ENCODE results near the gene CPTP.

DNA sequence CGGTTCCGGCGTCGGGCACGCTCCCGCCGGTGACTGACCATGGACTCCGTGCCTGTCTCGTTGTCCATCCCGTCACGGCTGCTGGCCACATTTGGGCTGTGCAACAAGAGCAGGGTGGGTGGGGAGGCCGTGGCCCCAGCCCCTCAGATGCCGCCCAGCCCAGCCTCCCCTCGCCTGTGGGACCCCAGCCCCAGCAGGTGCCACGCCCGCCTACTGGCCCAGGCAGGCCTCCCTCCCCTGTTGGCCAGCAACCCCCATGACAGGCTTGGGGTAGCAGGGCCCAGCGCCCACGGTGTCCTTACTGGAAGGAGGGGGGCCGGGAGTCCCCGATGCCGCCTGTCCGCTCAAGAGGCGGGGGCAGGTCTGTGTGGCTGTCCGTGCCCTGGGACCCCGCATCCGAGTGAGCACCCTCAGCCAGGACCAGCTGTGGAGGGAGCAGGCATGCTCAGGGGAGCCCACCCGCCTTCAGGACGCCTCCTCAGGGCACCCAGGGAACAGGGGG, 17.5 kb downstream of the CPTP start:
- TF ChIP-seq, protein P1, sequence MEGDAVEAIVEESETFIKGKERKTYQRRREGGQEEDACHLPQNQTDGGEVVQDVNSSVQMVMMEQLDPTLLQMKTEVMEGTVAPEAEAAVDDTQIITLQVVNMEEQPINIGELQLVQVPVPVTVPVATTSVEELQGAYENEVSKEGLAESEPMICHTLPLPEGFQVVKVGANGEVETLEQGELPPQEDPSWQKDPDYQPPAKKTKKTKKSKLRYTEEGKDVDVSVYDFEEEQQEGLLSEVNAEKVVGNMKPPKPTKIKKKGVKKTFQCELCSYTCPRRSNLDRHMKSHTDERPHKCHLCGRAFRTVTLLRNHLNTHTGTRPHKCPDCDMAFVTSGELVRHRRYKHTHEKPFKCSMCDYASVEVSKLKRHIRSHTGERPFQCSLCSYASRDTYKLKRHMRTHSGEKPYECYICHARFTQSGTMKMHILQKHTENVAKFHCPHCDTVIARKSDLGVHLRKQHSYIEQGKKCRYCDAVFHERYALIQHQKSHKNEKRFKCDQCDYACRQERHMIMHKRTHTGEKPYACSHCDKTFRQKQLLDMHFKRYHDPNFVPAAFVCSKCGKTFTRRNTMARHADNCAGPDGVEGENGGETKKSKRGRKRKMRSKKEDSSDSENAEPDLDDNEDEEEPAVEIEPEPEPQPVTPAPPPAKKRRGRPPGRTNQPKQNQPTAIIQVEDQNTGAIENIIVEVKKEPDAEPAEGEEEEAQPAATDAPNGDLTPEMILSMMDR (IDR thresholded peaks at IDR 0.05; ENCODE audit: insufficient read depth, low read length, poor library complexity, severe bottlenecking), result no peak
- no peak for TF ChIP-seq EZH2phosphoT487 (conservative IDR thresholded peaks at IDR 0.05; ENCODE audit: low read length)
